Stimulated activated CD4-positive, alpha-beta T cell treated with anti-CD3 and anti-CD28 coated beads, Interleukin-15, amount 100 ng/mL, for 24 hours (primary cell): Measurements from ENCODE around the gene CDC42BPA.

Source experiments
- DNase-seq: peaks from one replicate; pipeline ENCODE4 v3.0.0-alpha.2; 2020

The CDC42BPA gene

DNA sequence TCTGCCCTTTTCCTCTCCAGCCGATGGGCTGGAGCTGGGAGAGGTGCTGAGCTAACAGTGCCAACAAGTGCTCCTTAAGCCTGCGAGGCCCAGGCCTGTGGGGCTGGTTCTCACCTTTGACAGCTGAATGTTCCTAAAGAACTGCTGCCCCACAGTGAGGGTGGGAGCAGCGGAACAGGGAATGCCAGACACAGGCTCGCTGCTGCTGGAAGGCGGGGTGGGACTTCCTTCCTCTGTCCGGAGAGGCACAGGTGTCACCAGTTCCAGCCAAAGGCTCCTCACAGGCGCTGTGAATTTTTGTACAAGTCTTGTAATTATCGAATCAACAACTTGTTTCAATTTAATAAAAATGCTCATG lies 331.1 kb downstream of the CDC42BPA start:
- DNase-seq: no peak

DNA sequence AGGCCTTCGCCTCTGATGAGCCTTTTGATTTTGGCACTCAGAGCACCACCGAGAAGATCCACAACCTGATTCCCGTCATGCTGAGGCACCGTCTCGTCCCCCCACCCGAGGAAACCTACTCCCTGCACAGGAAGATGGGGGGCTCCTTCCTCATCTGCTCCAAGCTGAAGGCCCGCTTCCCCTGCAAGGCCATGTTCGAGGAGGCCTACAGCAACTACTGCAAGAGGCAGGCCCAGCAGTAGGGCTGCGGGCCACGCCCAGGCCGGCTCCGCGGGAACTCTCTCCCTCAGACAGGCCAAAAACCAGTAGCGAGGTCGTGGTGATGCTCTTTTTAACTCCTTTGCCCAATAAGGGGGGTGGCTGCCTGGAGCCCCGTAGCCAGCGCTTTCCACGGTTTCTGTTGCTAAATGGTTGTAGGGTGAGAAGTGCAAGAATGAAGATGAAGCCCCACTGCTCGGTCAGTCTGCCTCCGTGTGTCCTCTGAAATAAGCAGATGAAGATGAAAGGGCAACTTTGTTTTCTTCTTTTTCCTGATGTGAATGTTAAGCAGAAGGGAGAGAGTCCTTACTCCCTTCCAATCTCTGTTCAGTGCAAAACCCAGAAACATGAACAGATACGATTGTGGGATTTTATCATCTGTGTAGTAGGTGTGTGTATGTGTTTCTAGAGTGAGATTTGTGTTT lies 331.7 kb downstream of the CDC42BPA start:
- DNase-seq: no peak

DNA sequence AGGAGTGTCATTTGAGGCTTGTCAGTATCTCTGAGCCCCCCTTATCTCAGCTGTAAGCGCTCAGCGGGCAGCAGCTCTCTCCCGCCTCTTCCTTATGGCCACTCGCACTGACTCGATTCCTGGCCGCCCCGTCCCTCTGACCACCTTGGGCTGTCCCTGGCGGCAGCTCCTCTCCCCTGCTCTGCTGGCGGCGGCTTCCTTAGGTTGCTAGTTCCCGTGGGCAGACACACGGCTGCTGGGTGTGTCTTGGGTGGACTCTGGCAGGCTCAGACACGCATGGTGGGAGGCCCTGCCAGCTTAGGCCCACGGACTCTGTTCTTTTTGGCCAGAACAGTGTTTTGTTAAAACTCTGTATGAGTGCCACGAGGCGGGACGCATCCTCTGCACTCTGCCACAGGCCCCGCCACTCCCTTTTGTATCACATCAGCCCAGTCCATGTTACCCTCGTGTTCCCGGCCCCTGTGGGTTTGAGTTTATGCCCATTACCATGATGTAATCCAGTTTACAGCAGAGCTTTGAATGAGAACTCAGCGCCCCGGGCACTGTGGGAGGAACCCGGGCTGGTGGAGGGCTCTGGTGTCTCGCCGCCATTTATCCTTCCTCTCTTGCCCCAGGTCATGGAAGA lies 332.3 kb downstream of the CDC42BPA start:
- DNase-seq: no peak

- DNase-seq: no peak
Measured at GRCh38 chr1:226985239-226985838, 333.0 kb downstream of the CDC42BPA start.

DNA sequence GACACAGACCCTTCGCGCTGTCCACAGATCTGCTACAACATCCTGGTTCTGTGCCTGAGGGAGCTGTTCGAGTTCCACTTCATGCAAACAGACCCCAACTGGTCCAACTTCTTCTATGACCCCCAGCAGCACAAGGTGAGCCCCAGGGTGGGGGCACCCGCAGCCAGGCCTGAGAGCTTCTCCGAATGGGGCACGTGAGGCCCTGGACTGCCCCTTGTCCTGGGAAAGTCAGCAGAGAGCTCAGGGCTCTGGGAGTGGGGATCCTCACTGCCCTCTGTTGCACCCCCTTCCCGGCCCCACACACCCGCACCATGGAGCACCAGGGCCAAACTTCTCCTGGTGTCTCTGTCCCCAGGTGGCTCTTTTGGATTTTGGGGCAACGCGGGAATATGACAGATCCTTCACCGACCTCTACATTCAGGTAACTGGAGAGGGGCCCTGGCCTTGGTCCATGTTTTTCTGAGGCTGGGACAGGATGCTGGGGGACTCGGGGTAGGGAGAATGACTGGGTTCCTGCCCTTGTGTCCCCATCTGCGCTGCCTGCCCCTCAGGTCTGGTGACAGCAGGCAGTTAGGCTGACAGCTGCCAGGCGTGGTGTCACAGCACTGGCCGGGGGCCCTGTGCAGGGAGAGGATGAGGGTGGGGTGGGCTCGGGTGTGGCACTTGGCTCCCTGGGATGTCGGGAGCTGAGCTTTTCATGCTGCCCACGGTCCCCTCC lies 333.6 kb downstream of the CDC42BPA start:
- no peak for DNase-seq

- DNase-seq: no peak
Measured at GRCh38 chr1:226983992-226984364, 334.3 kb downstream of the CDC42BPA start.

GRCh38 chr1:226983247-226983991 lies 334.9 kb downstream of the CDC42BPA start:
- no peak for DNase-seq

GRCh38 chr1:226982451-226983177 lies 335.7 kb downstream of the CDC42BPA start:
- no peak for DNase-seq

GRCh38 chr1:226981838-226982237 lies 336.5 kb downstream of the CDC42BPA start:
- DNase-seq: no peak

DNA sequence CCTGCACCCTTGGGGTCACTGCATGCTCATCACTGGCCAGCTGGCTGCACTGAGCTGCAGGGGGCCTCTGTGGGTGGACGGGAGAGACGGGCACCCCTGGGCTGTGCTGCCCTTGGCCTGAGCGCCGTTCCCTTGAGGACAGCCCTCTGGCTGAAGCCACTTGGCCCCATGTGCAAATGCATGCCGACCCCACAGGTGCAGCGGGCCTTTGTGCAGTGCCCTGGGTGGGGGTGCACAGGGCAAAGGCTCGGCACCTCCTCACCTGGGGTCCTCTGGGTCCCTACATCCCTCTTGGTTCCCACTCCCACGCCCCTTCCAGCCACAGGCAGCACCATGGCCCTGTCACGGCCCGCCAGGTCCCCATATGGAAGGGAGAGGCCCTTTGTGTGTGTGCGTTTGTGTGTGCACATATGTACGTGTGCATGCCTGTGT lies 336.9 kb downstream of the CDC42BPA start:
- DNase-seq: no peak

DNA sequence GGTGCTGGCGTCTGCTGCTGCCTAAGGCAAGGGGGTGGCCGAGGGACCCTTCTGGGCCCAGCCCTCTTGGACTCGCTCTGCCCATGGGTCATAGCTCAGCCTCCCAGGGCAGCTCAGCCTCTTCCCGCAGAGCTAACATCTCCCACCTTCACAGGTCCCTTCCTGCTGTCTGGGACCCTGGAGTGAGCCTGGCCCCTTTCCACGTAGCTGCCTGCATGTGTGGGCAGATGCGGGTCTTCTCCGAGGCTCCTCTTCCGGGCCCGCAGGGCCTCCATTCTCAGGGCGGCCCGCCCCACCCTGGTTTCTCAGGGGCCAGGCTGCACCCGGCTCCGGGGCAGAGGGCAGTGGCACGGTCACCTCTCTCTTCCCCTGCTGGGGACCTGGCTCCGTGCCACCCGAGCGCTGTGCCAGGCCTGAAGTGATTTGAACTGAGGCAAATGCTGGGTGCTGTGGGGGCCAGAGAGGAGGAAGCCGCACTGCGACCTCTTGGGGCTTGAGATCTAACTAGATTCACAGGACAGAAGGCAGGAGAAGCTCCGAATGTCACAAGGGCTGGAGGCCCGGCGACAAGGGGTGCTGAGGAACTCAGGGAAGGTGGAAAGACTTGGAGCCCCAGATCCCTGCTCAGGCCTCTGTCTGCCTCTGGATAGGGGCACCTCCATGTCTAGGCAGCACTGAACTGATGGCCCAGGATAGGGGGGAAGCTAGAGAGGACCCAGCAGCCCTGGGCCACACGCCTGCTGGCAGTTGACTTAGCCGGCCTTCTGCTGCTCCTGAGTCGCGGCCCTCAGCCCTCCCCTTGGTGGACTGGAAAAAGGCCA lies 337.5 kb downstream of the CDC42BPA start:
- no peak for DNase-seq

DNA sequence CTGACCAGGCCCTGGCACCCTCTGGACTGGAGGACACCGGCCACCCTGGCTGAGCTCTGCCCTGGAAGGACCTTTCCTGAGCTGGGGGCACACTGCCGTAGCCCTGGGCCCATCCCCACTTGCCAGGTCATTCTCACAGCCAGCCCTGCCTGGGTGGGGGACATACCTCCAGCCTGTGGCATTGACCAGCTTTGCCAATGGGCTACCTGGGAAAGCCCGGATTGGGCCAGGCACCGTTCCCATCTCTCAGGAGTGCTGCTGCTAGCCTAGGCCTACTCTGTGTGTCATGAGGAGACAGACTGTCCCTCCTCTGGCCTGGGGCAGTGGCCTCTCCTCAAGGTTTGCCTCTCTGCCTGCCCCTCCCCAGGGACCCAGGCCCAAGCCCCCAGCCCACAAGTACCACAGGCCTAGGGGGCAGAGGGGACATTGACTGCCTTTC lies 338.2 kb downstream of the CDC42BPA start:
- no peak for DNase-seq

DNA sequence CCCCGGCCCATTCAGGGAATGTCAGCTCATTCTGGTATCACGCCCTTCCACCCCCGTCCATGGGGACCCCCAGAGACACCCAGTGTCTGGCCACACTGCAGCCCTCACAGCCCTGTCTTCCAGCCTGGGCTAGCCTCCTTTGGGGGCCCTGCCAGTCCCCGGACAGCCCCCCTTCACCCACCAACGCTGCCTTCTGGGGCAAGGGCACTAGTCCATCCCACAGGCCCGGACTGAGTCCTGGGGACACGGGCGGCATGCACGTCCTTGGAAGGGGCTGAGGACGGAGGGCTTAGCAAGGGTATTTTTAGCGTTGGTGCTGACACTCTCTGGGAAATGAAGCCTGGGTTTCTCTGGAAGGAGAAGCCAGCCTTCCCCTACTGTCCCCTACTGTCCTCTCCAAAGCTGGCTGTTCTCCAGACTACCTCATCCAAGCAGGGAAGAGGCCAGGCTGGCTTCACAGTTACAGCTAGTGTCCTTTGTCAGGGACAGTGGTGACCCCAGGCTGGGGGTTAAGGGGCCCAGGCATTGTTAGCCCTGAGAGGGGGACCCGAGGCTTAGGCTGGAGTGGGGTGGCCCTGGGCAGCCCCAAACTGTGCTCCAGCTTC lies 338.7 kb downstream of the CDC42BPA start:
- no peak for DNase-seq

GRCh38 chr1:226979115-226979516 lies 339.2 kb downstream of the CDC42BPA start:
- DNase-seq: no peak

- DNase-seq: no peak
Measured at GRCh38 chr1:226978432-226979114, 339.7 kb downstream of the CDC42BPA start.

DNA sequence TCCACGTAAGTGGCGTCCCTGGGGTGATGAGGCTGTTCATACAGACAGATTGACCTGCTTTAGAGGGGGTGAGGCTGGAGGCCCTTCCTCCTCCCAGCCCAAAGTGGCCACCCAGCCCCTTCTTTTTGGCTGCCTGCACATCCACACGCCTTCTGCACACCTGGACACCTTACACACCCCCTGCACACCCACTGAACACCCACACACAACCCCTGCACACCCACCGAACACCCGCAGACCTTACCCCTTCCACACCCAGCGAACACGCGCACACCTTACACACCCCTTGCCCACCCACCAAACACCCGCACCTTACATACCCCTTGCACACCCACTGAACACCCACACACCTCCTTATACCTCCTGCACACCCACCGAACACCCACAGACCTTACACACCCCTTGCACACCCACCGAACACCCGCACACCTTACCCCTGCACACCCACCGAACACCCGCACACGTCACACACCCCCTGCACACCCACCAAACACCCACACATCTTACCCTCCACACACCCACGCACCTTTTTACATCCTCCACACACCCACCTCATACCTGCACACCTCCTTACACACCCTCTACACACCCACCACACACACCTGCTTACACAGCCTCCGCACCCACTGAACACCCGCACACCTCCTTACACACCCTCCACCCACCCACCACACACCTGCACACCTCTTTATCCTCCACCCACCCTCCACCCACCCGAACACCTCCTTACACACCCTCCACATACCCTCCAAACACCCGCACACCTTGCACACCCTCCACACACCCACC lies 340.5 kb downstream of the CDC42BPA start:
- DNase-seq: no peak

DNA sequence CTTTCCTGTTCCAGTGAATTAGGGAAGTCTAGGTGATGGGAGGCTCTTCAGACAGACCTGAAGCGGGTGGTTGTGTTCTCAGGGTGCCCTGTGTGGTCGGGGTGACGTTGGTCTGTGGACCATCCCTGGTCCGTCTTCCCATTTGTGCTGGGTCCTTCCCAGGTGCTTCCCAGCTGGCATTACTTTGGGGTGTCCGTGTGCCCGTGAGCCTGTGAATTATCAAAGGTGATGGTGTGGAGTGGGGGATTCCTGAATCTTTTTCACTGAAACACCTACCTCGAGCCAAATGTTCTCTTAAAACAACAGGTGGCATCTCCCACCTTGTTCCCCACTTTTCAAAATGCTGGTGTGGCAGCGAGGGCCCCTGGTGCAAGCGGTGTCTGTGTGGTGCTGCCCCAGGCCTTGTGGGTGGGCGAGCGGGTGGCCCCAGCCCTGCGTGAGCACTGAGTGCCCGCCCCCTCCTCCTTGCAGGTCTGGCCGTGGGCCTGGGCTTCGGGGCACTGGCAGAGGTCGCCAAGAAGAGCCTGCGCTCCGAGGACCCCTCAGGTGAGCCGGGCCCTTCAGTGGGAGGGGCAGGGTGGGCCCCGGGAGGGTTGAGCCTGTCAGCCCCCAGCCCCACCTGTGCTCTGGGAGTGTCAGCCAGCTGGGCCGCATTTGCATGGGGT lies 341.2 kb downstream of the CDC42BPA start:
- no peak for DNase-seq

- no peak for DNase-seq
Measured at GRCh38 chr1:226976276-226976977, 341.9 kb downstream of the CDC42BPA start.
